IMR-90 (cell line): ENCODE measurements around the gene SYTL3.

Experiments
- MXI1 ChIP-seq: IDR thresholded peaks from 2 replicates; pipeline ENCODE4 v1.6.1; 2012; ENCODE audit warnings: low read depth, mild to moderate bottlenecking, low read length, moderate library complexity, borderline replicate concordance
- POLR2A ChIP-seq: IDR thresholded peaks from 2 replicates; pipeline ENCODE4 v1.6.1; 2012; ENCODE audit warnings: mild to moderate bottlenecking, low read depth, low read length
- RAD21 ChIP-seq: IDR thresholded peaks from 2 replicates; pipeline ENCODE4 v1.6.1; 2012; ENCODE audit warnings: low read length, improper control_type of control experiment
- RFX5 ChIP-seq: IDR thresholded peaks from 2 replicates; pipeline ENCODE4 v1.8.0; 2012; ENCODE audit warnings: low read depth, mild to moderate bottlenecking, low read length, moderate library complexity
- SMC3 ChIP-seq: fragments of 150-350 bp; IDR thresholded peaks from 2 replicates; pipeline ENCODE4 v1.6.1; 2016; ENCODE audit warnings: low read depth, mild to moderate bottlenecking, antibody characterized with exemption, low read length, moderate library complexity
- TF ChIP-seq, protein P1 (sequence below): conservative IDR thresholded peaks from 2 replicates; pipeline ENCODE4 v1.5.1; 2012; ENCODE audit warnings: mild to moderate bottlenecking, low read depth, low read length, improper control_type of control experiment

DNA sequence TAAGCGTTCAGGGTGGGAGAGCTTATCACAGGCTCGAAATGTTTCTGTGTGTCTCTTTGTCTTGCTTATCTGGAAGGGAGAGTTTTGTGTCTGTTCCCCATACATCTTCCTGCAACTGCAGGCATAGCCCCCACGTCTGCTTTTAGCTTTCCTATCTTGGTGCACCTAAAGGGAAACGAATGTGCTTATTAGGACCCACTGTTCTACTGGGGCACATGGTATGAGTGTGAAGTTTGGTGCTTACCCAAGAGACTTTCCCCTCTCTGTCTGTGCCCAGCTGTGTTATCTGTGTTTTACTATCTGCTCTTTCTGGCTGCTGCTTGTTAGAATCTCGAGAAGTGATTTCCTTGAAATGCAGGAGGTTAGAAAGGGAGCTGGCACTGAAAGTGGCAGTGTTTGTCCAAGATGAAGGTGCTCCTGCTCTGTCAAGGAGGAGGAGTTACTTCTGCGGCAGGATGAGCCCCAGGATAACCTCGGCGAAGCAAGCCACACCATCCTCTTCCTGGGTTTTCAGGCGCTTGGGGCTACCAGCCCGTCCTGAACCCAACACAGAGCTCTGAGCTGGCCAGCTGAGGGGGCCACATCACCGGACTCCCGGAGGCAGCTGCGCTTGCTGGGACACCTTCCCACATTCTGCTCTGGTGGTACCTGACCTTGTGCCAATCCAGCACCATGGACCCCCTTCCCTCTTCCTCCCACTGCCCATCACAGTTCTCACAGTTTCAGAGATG, 28.7 kb upstream of the SYTL3 start:
- TF ChIP-seq, protein P1, sequence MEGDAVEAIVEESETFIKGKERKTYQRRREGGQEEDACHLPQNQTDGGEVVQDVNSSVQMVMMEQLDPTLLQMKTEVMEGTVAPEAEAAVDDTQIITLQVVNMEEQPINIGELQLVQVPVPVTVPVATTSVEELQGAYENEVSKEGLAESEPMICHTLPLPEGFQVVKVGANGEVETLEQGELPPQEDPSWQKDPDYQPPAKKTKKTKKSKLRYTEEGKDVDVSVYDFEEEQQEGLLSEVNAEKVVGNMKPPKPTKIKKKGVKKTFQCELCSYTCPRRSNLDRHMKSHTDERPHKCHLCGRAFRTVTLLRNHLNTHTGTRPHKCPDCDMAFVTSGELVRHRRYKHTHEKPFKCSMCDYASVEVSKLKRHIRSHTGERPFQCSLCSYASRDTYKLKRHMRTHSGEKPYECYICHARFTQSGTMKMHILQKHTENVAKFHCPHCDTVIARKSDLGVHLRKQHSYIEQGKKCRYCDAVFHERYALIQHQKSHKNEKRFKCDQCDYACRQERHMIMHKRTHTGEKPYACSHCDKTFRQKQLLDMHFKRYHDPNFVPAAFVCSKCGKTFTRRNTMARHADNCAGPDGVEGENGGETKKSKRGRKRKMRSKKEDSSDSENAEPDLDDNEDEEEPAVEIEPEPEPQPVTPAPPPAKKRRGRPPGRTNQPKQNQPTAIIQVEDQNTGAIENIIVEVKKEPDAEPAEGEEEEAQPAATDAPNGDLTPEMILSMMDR = no peak
- TF ChIP-seq MXI1 = no peak
- TF ChIP-seq RFX5 = no peak
- TF ChIP-seq POLR2A = no peak
- no peak for TF ChIP-seq RAD21
- no peak for TF ChIP-seq SMC3
